SK-N-SH (cell line): ENCODE measurements around the gene ERAP2. TPM values are rescaled to one million over a fixed set of nuclear protein-coding genes. Genes with fewer than 3 reads are reported as not detected.

Experiments used
- CTCF ChIP-seq: fragments of 200-600 bp; sonication (generic); IDR thresholded peaks from 2 replicates; pipeline ENCODE4 v1.6.1; 2017; ENCODE audit warnings: antibody characterized with exemption, mild to moderate bottlenecking, moderate library complexity
- EZH2phosphoT487 ChIP-seq: fragments of 200-600 bp; sonication (generic); IDR thresholded peaks from 2 replicates; pipeline ENCODE4 v1.6.1; 2017; ENCODE audit warnings: low read depth, mixed run types, mild to moderate bottlenecking, antibody characterized with exemption, moderate library complexity, borderline replicate concordance
- FOSL2 ChIP-seq: IDR thresholded peaks from 2 replicates; pipeline ENCODE4 v1.4.0; 2012; ENCODE audit warnings: low read depth, mild to moderate bottlenecking, moderate library complexity, borderline replicate concordance
- FOXJ3 ChIP-seq: sonication (generic); formaldehyde crosslinking; IDR thresholded peaks from 2 replicates; pipeline ENCODE4 v1.5.1; 2020; ENCODE audit warnings: mild to moderate bottlenecking, missing genetic modification reagents
- FOXM1 ChIP-seq: IDR thresholded peaks from 2 replicates; pipeline ENCODE4 v1.4.0; 2012; ENCODE audit warnings: low read depth, mild to moderate bottlenecking
- GABPA ChIP-seq: IDR thresholded peaks from 2 replicates; pipeline ENCODE4 v1.4.0; 2012; ENCODE audit warnings: low read depth, mild to moderate bottlenecking
- GATA2 ChIP-seq: sonication (generic); formaldehyde crosslinking; IDR thresholded peaks from 2 replicates; pipeline ENCODE4 v1.5.0; 2020; ENCODE audit warnings: mild to moderate bottlenecking, missing genetic modification reagents
- IRF3 ChIP-seq: fragments of 150-350 bp; IDR thresholded peaks from 2 replicates; pipeline ENCODE4 v1.6.1; 2016; ENCODE audit warnings: mild to moderate bottlenecking, low read depth, low read length
- JUND ChIP-seq: IDR thresholded peaks from 2 replicates; pipeline ENCODE4 v1.4.0; 2012
- MAX ChIP-seq: IDR thresholded peaks from 2 replicates; pipeline ENCODE4 v1.4.0; 2012; ENCODE audit warnings: low read depth
- MEF2A ChIP-seq: IDR thresholded peaks from 2 replicates; pipeline ENCODE4 v1.4.0; 2012; ENCODE audit warnings: low read depth, borderline replicate concordance
- MXI1 ChIP-seq: IDR thresholded peaks from 2 replicates; pipeline ENCODE4 v1.6.1; 2012; ENCODE audit warnings: mild to moderate bottlenecking, low read depth, low read length, improper control_type of control experiment
- NFIC ChIP-seq: IDR thresholded peaks from 2 replicates; pipeline ENCODE4 v1.4.0; 2012; ENCODE audit warnings: borderline replicate concordance
- PBX3 ChIP-seq: IDR thresholded peaks from 2 replicates; pipeline ENCODE4; 2012
- POLR2AphosphoS5 ChIP-seq: IDR thresholded peaks from 2 replicates; pipeline ENCODE4 v1.6.1; 2012; ENCODE audit warnings: low read depth, low read length
- RAD21 ChIP-seq: IDR thresholded peaks from 2 replicates; pipeline ENCODE4 v1.6.1; 2012; ENCODE audit warnings: mild to moderate bottlenecking, low read length
- RCOR1 ChIP-seq: fragments of 150-350 bp; IDR thresholded peaks from 2 replicates; pipeline ENCODE4 v1.6.1; 2017; ENCODE audit warnings: antibody characterized with exemption, low read length
- REST ChIP-seq: IDR thresholded peaks from 2 replicates; pipeline ENCODE4 v1.6.1; 2012; ENCODE audit warnings: mild to moderate bottlenecking, low read depth, low read length, moderate library complexity
- RXRA ChIP-seq: IDR thresholded peaks from 2 replicates; pipeline ENCODE4 v1.4.0; 2012; ENCODE audit warnings: low read depth, mild to moderate bottlenecking, borderline replicate concordance
- SMC3 ChIP-seq: IDR thresholded peaks from 2 replicates; pipeline ENCODE4 v1.6.1; 2012; ENCODE audit warnings: low read depth, low read length, improper control_type of control experiment
- TCF12 ChIP-seq: IDR thresholded peaks from 2 replicates; pipeline ENCODE4 v1.4.0; 2012
- USF2 ChIP-seq: fragments of 150-350 bp; IDR thresholded peaks from 2 replicates; pipeline ENCODE4 v1.6.1; 2017; ENCODE audit warnings: antibody characterized with exemption, low read length, low read depth, borderline replicate concordance
- YY1 ChIP-seq: IDR thresholded peaks from 2 replicates; pipeline ENCODE4 v1.4.0; 2012; ENCODE audit warnings: low read depth, mild to moderate bottlenecking
- polyA plus RNA-seq, 3 experiments: library from polyadenylated mRNA; depleted of rRNA; stranded (reverse); fragments of >200 nt; gene quantifications; 2 replicates each; pipeline ENCODE4 v1.2.3, GENCODE V29; 2012

ERAP2 gene
- polyA plus RNA-seq, 1 of the 3 experiments (the other 2 are of a cell fraction), result 13.2 TPM

- no peak; the same call in 1 of the 2 replicates for TF ChIP-seq REST
- TF ChIP-seq RAD21, result no peak
- TF ChIP-seq MAX, result peak; percentile 72; the same call in 1 of the 2 replicates
- peak; percentile 68; the same call in 1 of the 2 replicates for TF ChIP-seq JUND
- TF ChIP-seq YY1, result peak; percentile 81
- TF ChIP-seq MEF2A, result no peak
- TF ChIP-seq SMC3, result no peak
- 0 out of 2 replicates have a peak, but pooled peaks have one; percentile 27 for TF ChIP-seq FOXM1
- peak; percentile 41; the same call in 1 of the 2 replicates for TF ChIP-seq RXRA
- peak; percentile 88 for TF ChIP-seq MXI1
- peak; percentile 28; the same call in 1 of the 2 replicates for TF ChIP-seq GATA2 (CRISPR knock-in tag)
- TF ChIP-seq IRF3, result no peak
- no peak; the same call in none of the 2 replicates for TF ChIP-seq POLR2AphosphoS5
- TF ChIP-seq CTCF, result no peak
- 0 out of 2 replicates have a peak, but pooled peaks have one; percentile 39 for TF ChIP-seq FOXJ3 (CRISPR knock-in tag)
- peak; percentile 15; the same call in 1 of the 2 replicates for TF ChIP-seq TCF12
- TF ChIP-seq GABPA, result peak; percentile 65
- TF ChIP-seq EZH2phosphoT487, result no peak
- 0 out of 2 replicates have a peak, but pooled peaks have one; percentile 11 for TF ChIP-seq RCOR1
- TF ChIP-seq NFIC, result peak; percentile 56
- no peak for TF ChIP-seq FOSL2
- no peak for TF ChIP-seq USF2
- peak; percentile 35; the same call in 1 of the 2 replicates for TF ChIP-seq PBX3
- TF ChIP-seq, all 33 proteins: peak for 22
These were observed 58.6 kb downstream of the ERAP2 start (continued) for GRCh38 chr5:96934708-96935558.
